GM21526 (cell line): ENCODE data around the gene NEUROD2.

Experiments used
- ATAC-seq: cut with Tn5 transposase; IDR thresholded peaks from one replicate; pipeline ENCODE4 v1.9.1; 2021; ENCODE audit warnings: moderate library complexity; ENCODE audit not compliant: unreplicated experiment, low FRiP score

The NEUROD2 gene

DNA sequence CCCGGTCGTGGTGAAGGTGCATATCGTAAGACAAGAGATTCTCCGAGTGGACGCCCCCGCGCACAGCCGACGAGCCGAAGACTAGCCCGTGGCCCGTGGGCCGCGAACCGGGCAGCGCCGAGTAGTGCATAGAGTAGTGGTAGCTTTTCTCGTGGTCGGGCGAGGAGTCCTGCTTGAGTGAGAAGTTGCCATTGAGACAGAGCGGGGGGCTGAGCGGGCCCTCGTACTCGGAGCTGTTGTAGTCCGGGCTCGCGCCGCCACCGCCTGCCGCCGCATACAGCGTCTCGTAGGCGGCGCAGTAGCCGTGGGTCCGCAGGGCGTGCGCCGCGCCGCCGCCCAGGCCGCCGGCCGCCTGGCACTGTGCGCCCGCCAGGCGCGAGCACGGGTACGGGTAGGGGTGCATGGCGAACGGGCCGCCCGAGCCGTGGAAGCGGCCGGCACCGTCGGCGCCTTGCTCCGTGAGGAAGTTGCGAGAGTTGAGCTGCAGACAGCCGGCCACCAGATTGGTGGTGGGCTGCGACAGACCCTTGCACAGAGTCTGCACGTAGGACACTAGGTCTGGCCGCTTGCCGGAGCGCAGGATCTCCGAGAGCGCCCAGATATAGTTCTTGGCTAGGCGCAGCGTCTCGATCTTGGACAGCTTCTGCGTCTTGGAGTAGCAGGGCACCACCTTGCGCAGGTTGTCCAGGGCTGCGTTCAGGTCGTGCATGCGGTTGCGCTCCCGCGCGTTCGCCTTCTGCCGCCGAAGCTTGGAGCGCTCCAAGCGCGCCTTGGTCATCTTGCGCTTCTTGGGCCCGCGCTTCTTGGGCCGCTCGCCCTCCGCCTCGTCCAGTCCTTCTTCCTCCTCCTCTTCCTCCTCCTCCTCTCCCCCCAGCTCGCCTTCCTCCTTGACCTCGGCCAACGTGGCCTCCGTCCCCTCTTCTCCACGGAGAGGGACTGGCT is 2.0 kb downstream of the NEUROD2 start:
- ATAC-seq, result no peak

DNA sequence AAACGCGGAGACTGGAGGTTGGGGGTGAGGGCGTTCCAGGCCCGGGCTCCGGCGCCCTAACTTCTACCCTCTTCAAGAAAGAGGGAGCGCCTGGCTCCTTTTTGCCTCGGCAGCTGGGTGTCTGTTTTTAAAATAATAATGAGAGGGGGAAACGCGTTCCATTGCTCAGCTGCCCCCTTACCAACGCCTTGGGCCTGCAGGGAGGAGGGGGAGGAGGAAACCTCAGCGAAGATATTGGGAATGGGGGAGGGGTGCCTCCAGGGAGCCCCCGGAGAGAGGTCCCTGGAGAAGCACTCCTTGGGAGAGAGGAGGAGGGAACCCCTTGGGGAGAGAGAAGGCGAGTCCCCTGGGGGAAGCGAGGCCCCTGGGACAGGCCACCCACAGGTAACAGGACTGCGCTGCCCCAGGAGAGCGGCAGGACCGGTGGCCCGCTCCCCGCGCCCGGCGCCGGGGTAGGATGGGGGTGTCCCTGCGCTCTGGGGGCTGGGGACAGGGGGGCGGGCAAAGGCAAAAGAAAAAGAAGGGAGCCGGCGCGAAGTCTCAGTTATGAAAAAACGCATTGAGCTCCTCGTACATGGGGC is 2.7 kb downstream of the NEUROD2 start:
- no peak for ATAC-seq

DNA sequence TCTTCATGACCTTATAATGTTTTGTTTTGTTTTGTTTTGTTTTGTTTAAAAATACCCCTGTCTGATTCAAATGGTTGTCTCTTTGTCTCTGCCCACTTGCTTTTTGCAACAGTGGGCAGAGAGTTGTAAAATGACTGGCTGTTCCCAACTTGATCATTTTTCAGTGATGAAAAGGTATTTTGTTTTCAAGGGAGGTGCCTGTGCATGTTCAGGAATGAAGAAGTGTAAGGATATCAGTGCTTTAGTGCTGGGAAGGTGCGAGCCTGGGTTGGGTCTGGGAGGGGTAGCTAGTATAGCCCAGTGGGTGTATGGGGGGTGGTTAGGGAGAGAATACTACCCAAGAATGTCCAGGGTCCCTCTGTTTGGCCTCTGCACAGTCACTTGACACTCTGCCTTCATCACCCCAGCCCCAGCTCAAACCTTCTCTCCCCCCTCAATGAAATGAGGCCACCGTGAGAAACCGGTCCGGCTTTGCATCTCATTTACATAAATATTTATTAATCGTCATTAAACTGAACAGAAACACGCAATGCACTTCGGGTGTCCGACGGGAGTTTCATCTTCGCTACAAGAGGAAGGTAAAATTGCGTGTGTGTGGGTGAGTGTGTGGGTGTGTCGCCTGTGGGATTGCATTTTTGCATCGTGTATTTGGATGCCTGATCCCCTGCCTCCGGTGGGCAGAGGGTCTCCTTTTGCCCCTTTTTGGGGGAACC is 4.3 kb downstream of the NEUROD2 start:
- no peak for ATAC-seq

- no peak for ATAC-seq
Measured at GRCh38 chr17:39602533-39603303, 5.0 kb downstream of the NEUROD2 start.

- ATAC-seq, result no peak
Measured at GRCh38 chr17:39601758-39602532, 5.8 kb downstream of the NEUROD2 start.

- no peak for ATAC-seq
Measured at GRCh38 chr17:39600997-39601597, 6.6 kb downstream of the NEUROD2 start.

- no peak for ATAC-seq
Measured at GRCh38 chr17:39600288-39600996, 7.3 kb downstream of the NEUROD2 start.

DNA sequence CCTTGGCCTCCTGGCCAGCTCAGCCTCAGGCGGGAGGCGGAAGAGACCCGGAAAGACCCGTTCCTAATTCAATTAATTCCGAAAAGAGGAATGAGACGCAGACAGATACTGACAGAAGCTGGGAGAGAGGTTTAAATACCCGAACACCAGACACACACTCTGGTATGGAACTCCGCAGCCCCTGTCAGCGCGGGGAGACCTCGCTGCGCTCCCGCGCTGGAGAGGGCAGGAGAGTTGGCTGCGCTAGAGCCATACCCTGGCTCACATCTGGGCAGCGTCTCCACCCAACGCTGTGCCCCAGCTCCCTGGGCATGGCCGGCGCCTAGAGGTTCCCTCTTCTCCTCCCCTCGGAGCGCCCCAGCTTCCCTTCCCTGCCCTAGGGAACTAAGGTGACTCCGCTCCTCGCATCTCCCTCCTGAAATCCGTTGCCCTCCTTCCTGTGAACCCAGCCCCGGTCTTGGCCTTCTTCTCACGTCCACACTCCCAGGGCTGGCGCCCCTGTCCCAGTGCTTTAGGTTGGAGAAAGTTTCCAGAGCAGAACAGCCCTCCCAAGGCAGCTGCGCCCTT is 8.0 kb downstream of the NEUROD2 start:
- ATAC-seq, result no peak

DNA sequence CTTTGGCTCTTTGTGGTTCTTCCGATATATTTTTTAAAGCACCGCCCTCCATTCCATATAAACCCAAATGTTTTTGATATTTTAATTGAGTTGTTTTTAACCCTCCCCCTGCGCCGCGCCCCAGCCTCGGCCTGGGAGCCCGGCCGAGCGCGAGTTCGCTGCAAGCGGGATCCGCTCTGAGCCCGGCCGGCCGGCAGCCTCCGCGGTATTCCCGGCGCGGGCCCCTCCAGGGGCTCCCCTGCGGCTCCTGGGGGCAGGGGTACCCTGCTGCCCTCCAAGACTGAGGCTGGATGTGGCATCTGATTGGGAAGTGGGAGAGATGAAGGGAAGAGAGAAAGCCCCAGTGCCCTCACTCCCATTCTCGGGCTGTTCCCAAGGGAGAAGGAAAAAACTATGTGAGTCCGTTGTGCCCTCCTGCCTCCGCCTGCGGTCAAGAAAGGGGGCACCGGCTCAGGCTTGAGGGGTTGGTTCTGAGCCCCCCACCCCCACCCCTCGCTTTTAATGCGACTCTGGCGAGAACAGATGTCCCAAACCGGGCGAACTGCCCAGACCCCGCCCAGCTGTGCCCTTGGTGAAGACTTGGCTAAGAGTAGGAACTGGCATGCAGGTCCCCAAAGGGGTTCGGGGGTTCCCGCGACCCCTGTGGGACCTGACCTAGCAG is 8.6 kb downstream of the NEUROD2 start:
- no peak for ATAC-seq

DNA sequence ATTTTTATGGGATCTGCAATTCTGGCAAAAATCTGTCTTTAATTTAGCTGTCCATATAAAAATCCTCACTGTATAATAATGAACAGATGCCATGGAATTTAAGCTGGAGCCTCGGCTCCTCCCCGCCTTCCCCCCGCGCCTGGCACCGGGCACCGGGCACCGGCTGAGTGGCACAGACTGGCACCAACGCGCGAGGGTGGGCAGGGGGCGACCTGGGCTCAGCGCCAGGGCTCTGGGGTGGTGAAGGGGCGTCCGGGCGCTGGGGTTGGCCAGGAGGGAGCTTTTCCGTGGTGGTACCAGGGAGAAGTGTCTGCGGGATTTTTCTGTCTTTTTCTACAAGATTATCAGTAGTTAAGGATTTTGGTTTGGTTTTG is 9.1 kb downstream of the NEUROD2 start:
- ATAC-seq, result no peak

GRCh38 chr17:39598047-39598481 is 9.7 kb downstream of the NEUROD2 start:
- ATAC-seq, result no peak

- ATAC-seq, result no peak
Measured at GRCh38 chr17:39597372-39598046, 10.2 kb downstream of the NEUROD2 start.

GRCh38 chr17:39596543-39597267 is 11.0 kb downstream of the NEUROD2 start:
- no peak for ATAC-seq

DNA sequence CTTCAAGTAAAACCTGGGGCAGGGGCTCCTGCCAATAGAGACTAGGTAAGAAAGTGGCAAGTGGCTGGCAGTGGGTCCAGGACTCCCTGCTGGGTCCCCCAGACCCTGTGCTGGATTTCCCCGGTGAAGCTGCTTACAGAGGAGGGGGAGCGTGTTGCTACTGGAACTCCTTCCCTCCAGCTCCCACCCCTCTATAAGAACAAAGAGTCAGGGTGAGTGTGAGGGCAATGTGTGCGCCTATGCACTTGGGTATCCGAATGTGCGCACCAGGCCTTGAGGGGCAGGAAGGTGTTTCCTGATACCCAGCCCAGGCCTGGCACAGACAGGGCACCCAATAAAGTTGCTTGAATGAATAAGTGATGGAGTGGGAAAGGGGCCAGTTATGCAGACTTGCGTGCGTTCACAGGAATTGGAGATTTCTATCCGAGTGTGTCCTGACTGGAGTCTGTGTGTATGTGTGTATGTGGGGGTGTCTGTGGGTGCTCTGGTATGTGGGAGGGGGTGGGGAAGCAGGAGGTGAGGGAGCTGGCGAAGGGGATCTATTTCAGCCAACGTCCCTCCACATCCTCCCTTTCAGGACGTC is 11.7 kb downstream of the NEUROD2 start:
- no peak for ATAC-seq

- no peak for ATAC-seq
Measured at GRCh38 chr17:39595294-39595693, 12.4 kb downstream of the NEUROD2 start.

- no peak for ATAC-seq
Measured at GRCh38 chr17:39593371-39593770, 14.3 kb downstream of the NEUROD2 start.
